ENCODE results near the gene ITGA3.
"Not testable (repeated sequence)": the region's sequence is repeated elsewhere in the genome, so short reads cannot be mapped to it uniquely, and the experiment has no call there.

Gene ITGA3

DNA sequence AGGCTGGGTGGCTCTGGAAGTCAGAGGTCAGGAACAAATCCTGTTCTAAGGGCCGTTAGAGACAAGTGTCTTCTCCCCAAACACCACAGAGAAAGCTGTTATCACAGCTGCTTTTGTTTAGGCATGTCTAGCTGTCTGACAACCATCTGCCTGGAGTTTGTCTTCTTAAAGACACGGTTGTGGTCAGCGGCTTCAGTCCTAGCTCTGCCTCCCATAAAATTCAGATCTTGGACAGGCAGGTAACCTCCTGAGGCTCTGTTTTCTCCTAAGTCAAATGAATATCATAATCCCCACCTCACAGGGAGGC is 2.3 kb upstream of the ITGA3 start:
- DNase-seq = no peak

DNA sequence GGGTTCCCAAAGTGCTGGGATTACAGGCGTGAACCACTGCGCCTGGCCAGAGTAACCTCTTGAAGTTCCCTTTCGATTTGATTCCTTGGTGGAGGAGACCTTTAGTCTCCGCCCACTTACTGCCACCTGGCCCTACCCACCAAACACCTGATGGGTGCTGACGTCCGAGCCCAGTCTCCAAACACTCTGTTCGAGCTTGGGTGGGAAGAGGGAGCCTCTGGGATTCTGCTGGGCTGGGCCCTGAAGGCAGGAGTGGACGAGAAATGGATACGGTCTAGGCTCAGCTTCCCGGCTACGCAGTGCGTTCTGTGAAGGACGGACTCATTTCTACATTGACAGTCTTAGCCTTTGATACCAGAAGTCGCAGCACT is 870 bp upstream of the ITGA3 start:
- peak; percentile 97 for DNase-seq

DNA sequence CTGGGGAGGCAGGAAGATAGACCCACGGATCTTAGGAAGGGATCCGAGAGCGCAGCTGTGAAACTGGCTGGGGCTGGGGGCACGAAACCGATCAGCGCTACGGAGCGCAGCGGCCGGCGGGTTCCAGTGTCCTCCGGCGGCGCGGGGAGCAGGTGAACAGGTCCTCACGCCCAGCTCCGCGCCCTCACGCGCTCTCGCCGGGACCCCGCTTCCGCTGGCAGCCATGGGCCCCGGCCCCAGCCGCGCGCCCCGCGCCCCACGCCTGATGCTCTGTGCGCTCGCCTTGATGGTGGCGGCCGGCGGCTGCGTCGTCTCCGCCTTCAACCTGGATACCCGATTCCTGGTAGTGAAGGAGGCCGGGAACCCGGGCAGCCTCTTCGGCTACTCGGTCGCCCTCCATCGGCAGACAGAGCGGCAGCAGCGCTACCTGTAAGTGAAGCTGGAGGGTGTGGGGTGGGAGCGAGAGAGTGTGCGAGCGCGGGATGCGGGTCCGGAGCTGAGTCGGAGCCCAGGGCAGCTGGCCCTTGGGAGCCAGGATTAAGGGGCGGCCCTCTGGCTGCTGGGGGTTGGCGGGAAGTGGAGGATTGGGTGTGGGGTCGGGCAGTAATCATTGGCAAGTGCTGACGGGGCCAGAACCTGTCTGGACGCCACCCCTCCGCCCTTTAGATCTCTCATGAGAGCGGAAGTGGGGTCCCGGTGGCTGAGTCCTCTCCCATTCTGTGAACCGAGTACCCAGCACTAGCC is 479 bp downstream of the ITGA3 start:
- DNase-seq = peak; percentile 64

DNA sequence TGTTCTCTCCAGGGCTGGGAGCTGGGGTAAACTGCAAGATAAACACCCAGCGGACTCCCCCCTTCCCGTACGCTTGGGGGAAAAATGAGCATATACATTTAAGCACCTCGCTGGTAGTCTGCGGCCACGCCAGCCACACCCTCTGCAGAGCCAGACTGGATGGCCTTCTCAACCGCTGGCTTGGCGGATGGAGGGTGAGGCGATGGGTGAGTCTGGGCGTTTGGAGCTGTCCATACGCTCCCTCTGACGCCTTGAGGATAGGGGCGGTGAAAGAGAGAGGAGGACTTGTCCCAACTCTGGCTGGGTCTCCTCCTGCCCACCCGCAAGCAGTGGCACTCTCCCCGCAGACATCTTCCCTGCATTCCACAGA is 1.0 kb downstream of the ITGA3 start:
- no peak for DNase-seq

DNA sequence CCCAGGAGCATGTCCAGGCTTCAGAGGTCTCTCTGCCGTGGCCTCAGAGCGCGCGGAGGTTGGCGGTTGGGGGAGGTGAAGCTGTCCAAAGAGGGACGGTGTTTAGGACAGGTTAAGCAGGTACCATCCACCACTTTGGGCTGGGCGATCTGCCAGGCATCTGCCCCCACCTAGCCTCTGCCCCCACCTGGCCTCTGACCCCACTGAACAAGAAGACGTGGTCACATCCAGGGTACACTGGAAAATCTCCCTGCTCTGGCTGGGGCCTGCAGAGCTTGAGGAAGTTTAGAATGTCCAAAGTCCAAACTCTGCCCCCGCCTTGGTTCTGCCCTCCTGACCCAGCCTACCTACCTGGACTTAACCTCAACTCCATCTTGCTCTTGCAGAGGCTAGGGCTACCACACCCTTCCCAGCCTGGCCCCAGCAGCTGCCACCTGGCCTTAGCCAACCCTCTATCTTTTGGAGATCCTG is 1.6 kb downstream of the ITGA3 start:
- no peak for DNase-seq

DNA sequence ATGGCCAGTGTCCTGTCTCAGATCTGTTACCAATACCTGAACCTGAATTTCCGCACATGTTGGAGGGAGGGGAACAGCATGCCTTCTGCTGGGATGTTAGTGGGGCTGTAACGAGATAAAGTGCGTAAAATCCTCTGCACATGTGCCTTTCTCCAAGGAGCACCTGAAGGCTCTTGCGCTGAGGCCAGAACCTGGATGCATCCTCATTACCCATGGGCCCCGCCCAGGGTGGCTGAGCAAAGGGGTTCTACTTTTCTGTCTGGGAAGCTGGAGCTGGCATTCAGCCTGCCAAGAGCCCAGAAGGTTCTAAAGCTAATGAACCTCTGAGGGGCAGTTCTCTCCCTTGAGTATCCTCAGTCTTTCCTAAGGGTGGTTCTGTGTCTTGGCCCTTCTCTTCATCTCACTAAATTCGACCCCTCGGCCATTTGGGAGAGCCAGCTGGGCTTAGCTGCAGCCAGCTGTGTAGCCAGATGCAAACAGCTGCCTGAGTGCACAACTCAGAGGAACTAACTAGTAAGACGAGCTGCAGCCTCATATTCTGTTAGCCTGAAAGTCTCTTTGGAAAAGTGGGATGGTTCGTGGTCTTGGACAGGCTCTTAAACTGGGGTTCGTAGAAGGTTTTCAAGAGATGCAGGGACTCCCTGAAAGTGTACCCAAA is 2.5 kb downstream of the ITGA3 start:
- no peak for DNase-seq

DNA sequence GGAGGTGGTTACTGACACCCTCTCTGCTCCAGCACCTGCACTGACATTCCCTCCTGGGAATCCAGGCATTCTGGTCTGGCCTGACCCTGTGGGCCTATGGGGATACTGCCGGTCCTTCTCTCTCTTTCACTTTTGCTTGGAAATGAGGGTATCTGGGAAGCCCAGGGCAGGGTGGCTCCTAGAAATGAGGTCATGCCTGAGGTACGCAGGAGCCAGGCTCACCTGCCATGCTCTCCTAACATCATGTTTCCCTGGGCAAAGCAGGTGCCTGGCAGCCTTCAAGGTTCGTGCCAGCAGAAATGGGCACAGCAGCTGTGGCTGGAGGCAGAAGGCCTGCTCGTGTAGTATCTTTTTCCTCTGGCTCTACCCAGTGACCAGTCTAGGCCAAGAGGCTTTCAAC is 3.3 kb downstream of the ITGA3 start:
- peak; percentile 38 for DNase-seq

DNA sequence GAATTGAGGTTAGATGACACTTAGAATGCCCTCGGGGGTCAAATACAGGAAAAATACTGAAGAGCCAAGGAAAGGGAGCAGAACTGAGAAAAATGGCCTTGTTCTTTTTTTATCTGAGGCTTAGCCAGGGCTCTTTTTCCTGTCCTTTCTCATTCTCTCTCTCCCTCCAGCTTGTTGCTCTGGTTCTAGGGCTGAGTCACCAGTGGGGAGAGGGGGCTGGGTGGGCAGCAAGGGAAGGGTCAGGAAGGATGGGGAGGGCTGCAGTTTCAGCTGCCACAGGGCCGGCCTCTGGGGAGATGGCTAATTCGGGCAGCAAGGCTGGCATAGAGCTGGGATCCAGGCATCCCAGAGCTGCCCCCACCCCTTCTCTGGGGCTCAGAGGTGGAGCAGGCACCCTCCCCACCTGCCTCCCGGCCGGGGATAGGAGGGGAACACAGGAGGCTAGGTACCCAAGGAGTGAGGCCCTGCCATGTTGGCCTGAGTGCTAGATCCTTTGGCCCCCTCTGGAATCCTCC is 3.9 kb downstream of the ITGA3 start:
- no peak for DNase-seq

DNA sequence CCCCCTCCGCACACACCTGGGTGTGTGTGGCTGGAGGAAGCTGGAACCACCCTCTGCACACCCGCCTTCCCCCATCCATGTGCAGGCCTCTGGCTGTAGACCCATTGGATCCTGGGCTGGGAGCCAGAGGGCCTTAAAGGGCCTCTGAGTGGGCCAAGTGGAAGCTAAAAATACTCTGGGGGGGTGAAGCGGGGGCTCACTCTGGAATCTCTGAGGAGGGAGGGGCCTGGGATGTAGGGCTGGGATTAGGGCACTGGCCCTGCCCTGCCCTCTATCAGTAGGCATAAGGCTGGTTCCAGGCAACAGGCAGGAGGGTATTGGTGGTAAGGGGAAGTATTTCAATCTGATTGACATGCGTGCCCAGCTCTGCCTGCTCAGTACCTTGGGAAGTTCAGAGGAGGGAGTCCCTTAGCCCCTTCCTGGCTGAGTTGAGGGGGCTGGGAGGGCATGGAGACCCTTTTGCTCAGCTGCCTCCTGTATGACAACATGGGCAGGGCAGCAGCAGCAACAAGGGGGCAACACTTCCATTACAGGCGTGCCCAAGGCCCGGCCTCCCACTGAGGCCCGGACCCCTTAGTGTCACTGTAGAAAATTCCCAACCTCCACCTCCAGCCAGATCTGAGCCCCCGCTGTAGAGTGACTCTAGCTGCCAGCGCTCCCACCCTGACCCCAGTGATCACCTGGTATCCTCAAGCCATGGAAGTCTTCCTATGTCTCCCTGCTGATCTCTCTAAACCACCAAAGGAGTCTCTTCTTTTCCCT is 5.2 kb downstream of the ITGA3 start:
- DNase-seq = no peak

DNA sequence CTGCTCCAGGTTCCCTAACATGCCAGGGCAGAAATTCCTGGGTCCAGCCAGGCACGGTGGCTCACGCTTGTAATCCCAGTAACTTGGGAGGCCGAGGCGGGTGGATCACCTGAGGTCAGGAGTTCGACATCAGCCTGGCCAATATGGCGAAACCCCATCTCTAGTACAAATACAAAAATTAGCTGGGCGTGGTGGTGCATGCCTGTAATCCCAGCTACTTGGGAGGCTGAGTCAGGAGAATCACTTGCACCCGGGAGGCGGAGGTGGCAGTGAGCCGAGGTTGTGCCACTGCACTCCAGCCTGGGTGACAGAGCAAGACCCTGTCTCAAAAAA is 5.8 kb downstream of the ITGA3 start:
- not testable (repeated sequence) for DNase-seq

DNA sequence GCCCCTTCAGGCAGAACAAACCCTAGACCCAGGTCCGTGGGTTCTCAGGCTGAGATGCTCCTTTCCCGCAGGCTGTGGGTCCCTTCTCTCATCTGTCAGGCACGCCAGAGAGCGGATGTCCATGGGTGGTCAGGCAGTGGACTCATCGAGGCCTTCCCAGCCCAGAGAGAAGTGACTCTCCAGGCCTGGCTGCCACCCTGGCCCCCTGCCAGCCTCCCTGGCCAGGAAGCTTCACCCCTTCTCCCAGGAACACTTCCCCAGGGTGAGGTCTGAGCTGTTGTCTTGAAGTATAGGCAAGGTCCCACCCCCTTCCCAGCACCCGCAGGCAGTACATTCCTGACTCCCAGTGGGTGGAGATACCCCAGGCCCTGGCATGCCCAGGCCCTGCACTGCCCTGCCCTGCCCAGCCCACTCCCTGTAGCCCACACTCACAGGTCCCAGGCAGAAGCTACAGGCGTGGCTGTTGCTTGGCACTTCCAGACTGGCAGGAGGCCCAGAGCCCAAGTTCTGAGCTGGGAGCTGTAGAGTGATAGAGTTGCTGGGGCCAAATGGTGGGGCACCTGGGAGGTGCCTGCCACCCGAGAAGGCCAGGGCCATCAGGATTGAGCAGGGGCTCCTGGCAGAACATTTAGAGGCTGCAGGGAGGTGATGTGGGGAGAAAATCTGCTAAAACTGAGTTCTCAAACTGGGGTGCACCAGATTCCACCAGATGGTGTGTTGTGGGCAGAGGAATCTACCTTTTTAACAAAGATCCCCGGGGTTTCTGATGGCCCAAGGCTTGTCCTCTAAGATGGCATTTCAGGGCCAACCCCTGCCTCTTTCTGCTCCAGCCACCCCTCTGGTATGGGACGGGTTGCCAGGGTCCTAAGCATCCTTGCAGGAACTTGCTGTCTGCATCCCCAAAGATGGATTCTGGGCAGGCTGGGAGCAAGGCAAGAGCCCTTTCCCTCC is 6.7 kb downstream of the ITGA3 start:
- no peak for DNase-seq

DNA sequence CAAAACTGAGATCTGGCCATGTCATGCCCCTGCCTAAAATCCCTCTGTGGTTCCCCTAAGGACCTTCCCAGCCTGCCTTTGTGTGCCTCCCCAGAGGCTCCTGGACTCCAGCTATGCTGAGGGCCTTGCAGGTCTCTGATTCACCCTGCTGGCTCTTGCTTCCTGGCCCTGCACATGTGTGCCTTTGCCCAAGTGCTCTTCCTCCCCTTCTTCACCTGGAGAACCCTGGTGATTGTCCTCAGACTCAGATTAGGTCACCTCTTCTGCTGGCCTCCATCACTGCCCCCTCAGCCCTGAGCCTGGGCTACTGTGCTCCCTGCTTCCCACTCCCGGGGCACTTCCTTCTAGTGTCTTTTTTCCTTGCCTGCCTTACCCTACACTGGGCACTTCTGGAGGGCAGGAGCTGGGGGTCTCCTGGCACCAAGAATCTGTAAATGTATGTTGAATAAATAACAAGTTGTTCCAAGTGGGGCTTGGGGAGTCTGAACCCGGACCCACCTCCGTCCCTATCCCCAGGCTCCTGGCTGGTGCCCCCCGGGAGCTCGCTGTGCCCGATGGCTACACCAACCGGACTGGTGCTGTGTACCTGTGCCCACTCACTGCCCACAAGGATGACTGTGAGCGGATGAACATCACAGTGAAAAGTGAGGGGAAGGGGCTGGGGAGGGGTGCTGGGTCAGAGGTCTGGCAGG is 7.8 kb downstream of the ITGA3 start:
- no peak for DNase-seq

DNA sequence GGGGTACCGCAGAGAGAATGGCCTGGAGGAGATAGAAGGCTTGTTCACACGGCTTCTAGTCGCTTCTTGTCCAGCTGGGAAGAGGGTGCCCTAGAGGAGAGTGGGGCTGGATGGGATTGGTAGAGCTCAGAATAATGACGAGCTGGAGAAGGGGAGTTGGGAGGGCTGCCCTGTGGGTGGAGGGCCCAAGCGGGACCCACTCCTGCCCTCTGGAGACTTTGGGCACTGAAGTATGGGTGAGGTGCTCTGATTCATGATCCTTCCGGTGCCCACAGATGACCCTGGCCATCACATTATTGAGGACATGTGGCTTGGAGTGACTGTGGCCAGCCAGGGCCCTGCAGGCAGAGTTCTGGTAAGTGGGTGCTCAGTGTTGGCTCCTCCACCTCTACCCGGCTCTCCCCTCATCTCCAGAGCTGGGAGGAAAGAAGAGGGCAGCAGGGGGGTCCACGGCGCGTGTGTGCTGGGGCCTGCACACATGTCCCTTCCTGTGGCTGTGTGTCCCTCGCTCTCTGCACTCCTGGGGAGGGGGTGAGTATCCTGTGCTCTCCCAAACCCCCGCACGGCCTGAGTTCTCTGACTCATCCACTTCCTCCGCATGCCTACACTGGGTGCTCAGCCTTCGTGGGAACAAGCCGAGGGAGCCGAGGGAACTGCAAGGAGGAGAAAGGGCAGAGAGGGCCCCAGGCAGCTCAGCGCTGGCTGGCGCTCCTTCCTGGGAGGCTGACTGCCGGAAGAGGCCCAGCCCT is 8.5 kb downstream of the ITGA3 start:
- no peak for DNase-seq

DNA sequence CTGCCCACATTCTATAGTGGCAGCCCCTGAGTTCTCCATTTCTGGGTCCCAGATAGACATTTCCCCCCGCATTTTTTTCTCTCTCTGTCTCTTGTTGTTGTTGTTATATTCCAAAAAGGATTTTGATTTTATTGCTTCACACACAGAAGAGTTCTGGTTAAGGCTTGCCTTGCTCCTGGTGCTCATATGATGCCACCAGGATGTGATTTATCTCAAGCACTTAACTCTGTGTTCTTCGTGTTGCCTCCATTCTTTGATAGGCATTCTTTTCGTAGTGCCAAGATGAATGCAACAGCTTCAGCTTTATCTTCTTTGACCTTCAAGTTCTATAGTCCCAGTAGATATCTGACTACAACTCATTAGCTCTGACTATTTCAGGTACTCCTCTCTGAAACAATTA is 9.1 kb downstream of the ITGA3 start:
- no peak for DNase-seq

DNA sequence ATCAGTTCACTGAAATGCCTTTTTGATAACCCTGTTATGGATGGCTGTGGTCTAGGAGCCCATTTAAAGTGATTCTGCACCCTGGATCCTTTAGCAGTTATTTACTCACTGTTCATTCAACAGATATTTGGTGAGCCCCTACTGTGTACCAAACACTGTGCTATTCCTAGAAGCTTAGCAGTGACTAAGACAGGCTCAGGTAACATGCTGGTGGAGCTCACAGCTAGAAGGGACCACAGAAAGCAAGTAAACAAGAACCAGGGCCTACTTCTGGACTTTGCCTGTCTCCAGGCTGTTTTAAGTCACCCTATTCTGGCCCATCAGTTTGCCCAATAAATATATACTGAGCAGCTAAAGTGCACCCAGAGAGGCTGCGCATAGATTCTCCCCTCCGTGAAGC is 11.1 kb downstream of the ITGA3 start:
- DNase-seq = no peak

DNA sequence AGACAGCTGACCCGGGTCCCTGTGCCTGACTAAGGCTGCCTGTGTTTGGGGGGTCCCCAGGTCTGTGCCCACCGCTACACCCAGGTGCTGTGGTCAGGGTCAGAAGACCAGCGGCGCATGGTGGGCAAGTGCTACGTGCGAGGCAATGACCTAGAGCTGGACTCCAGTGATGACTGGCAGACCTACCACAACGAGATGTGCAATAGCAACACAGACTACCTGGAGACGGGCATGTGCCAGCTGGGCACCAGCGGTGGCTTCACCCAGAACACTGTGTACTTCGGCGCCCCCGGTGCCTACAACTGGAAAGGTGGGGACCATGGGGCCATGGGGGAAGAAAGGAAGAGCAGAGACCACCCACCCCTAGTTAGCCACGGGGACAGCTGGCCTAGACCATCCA is 12.1 kb downstream of the ITGA3 start:
- DNase-seq = no peak

DNA sequence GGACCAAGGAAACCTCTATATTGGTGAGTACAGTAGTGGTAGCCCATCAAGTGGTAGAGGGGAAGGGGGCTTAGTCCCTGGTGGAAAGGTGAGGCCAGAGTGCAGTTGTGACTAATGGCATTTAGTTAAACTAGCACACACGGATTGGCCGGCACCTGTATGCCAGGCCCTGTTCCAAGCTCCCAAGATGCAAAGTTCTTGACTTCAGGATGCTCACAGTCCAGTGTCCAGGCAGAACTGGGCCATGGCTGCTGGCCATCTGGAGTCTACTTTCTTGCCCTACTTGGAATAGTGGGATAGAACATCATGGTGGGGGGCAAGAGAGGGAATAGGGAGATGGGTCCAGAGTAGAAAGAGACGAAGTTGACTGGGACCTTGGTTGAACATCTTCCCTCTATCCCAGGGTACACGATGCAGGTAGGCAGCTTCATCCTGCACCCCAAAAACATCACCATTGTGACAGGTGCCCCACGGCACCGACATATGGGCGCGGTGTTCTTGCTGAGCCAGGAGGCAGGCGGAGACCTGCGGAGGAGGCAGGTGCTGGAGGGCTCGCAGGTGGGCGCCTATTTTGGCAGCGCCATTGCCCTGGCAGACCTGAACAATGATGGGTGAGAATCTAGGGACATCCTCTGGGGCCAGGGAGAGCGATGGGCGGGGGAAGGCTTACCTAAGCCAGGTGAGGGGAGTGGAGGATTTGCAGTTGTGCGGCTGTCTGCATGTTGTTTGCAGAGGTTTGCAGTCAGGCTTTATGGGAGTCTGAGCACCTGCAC is 15.2 kb downstream of the ITGA3 start:
- DNase-seq = no peak

DNA sequence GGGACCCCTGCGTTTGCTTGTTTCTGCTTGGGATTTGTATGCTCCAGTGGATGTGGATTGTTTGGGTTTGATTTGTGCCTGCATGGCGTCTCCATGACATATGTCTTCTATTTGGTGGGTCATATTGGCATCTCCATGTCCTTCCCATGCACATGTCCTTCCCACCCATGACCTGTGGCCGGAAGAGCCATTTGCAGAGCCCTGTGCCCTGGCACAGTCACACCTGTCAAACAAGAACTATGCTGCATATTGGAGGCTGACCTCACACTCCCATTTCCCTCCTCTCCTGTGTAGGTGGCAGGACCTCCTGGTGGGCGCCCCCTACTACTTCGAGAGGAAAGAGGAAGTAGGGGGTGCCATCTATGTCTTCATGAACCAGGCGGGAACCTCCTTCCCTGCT is 15.8 kb downstream of the ITGA3 start:
- DNase-seq = no peak

DNA sequence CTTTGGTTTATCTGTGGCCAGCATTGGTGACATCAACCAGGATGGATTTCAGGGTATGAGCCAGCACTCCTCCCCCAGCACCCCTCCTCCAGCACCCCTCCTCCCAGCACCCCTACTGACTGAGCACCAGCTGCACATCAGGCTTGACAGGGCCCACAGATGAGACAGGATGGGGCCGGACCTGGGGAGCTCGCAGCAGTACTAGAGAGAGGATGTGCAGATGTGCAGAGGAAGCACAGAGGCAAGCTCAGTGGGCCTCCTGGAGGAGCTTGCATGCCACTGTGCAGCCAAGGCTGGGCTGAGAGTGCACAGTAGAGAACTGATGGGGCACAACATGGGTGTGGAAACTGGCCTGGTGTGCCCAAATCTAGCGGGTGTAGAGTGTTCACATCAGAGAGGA is 16.2 kb downstream of the ITGA3 start:
- no peak for DNase-seq

DNA sequence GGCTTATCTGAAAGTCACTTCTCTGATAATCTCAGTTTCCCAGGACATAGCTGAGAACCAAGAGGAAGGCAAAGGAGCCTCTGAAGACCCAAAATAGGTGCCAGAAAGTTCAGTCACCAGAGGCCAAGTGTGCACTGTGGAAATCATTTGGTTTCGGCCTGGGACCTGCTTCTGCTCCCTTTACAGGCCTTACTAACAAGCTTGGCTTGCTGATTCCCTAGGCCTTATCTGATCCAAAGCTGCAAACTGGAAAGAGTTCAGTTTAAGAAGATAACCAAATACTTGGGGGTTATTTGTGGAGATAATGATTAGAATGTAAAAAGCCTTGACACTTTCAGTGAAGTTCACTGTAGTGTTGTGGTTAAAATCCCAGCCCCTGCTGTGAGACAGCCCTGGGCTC is 17.0 kb downstream of the ITGA3 start:
- DNase-seq = no peak

DNA sequence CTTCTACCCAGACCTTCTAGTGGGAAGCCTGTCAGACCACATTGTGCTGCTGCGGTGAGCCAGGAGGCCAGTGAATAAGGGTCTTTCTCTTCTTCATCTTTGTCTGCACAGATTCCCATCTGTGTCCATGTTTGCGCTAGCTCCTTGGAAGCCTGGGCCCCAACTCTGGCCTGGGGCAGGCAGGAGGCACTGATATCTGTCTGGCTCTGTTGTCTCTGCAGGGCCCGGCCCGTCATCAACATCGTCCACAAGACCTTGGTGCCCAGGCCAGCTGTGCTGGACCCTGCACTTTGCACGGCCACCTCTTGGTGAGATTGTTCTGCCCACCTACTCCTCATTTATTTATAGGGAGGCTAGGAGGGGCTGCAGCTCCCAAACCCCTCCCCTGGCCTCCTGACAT is 18.3 kb downstream of the ITGA3 start:
- DNase-seq = no peak
